GM06990 (cell line): ENCODE data around the gene TMEM151B.

Experiments used
- DNase-seq: peaks from one replicate; pipeline ENCODE4 v3.0.0-alpha.2; 2011; ENCODE audit not compliant: insufficient read length; ENCODE audit errors: extremely low read depth
- H3K27me3 ChIP-seq: replicated peaks from 2 replicates; pipeline ENCODE4 v1.6.0; 2011; ENCODE audit warnings: low read length; ENCODE audit not compliant: control insufficient read depth, insufficient read depth
- H3K36me3 ChIP-seq: 2 replicates; pipeline ENCODE4 v1.5.1; 2011; ENCODE audit warnings: low read length; ENCODE audit not compliant: control insufficient read depth, insufficient read depth
- H3K4me3 ChIP-seq: replicated peaks from 2 replicates; pipeline ENCODE4 v1.5.1; 2011; ENCODE audit warnings: low read depth, mild to moderate bottlenecking, control low read depth, low read length
- TF ChIP-seq, protein P1 (sequence below): IDR thresholded peaks from 2 replicates; pipeline ENCODE4 v1.5.1; 2011; ENCODE audit warnings: low read length, control low read depth, mild to moderate bottlenecking, inconsistent platforms; ENCODE audit not compliant: insufficient read depth, poor library complexity, severe bottlenecking

TMEM151B gene

DNA sequence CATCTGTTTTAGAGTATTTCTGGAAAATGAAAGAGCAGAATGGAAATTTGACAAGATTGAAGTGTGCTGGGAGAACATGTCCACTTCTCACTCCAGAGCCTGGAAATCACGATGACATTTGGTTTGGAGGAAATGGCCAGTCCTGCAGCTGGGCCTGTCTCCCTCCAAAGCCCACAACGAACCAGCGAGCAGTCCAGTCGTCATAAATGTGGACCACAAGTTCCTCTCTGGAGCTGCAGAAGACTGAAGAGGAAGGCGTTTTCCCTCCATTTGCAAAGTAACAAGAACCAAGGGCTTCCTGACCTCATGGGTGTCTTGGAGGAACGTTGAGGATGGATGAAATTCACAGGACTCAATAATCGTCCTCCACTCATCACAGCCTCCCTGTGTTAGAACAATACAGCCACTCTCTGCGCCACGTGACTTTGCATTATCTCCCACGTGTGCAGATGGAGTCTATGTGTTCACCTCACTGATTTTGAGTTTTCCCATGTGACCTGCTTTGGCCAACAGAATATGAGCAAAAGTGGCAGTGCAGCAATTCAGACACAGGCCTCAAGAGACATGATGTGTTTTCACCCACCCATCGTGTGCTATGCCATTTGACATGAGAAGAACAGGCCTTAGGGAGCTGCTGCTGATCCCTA, 63.1 kb downstream of the TMEM151B start:
- TF ChIP-seq, protein P1, sequence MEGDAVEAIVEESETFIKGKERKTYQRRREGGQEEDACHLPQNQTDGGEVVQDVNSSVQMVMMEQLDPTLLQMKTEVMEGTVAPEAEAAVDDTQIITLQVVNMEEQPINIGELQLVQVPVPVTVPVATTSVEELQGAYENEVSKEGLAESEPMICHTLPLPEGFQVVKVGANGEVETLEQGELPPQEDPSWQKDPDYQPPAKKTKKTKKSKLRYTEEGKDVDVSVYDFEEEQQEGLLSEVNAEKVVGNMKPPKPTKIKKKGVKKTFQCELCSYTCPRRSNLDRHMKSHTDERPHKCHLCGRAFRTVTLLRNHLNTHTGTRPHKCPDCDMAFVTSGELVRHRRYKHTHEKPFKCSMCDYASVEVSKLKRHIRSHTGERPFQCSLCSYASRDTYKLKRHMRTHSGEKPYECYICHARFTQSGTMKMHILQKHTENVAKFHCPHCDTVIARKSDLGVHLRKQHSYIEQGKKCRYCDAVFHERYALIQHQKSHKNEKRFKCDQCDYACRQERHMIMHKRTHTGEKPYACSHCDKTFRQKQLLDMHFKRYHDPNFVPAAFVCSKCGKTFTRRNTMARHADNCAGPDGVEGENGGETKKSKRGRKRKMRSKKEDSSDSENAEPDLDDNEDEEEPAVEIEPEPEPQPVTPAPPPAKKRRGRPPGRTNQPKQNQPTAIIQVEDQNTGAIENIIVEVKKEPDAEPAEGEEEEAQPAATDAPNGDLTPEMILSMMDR: no peak
- H3K36me3 ChIP-seq: no peaks in the 10 kb centered on the region
- DNase-seq: no peak
- no peaks in the 10 kb centered on the region; the same call in 1 of the 2 replicates for H3K27me3 ChIP-seq
- no peak overlapping the region for H3K4me3 ChIP-seq

DNA sequence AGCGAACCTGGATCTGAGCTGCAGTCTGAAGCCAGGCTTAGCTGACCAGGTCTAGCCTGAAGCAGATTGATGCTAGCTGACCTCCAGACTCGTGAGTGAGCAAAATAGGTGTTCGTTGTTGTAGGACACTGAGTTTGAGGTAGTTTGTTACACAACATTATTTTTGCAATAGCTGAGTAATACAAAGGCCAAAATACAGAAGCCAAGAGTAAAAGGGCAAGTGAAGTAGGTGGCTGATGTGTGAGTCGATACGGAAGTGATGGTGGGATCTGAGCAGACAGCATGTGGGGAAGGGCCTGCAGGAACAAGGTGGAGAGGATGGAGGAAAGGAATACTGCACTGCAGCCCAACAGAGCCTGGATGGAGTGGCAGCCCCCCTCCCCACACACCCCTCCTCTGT, 63.7 kb downstream of the TMEM151B start:
- H3K27me3 ChIP-seq: no peaks in the 10 kb centered on the region; the same call in 1 of the 2 replicates
- no peak for DNase-seq
- TF ChIP-seq, protein P1: no peak
- no peaks in the 10 kb centered on the region for H3K36me3 ChIP-seq
- H3K4me3 ChIP-seq: no peak overlapping the region

DNA sequence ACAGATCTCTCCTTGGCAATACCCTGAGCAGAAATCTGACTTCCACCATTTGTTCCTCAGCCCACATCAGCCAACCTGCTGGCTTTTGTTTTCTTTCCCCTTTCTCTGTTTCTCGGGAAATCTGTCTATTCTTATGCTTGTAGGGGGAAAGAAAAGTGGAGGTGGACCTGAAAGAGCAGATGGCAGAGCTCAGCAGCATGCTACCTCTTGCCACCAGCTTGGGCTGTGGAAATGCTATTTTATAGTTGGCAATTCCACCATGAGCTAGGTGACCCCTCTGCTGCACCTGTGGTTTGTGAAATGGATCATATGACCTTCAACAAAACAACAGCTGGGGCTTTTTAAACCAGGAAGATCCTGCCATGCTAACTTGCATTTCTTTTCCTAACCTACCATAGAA, 65.4 kb downstream of the TMEM151B start:
- TF ChIP-seq, protein P1: no peak
- H3K4me3 ChIP-seq: no peak overlapping the region
- H3K36me3 ChIP-seq: no peaks in the 10 kb centered on the region

DNA sequence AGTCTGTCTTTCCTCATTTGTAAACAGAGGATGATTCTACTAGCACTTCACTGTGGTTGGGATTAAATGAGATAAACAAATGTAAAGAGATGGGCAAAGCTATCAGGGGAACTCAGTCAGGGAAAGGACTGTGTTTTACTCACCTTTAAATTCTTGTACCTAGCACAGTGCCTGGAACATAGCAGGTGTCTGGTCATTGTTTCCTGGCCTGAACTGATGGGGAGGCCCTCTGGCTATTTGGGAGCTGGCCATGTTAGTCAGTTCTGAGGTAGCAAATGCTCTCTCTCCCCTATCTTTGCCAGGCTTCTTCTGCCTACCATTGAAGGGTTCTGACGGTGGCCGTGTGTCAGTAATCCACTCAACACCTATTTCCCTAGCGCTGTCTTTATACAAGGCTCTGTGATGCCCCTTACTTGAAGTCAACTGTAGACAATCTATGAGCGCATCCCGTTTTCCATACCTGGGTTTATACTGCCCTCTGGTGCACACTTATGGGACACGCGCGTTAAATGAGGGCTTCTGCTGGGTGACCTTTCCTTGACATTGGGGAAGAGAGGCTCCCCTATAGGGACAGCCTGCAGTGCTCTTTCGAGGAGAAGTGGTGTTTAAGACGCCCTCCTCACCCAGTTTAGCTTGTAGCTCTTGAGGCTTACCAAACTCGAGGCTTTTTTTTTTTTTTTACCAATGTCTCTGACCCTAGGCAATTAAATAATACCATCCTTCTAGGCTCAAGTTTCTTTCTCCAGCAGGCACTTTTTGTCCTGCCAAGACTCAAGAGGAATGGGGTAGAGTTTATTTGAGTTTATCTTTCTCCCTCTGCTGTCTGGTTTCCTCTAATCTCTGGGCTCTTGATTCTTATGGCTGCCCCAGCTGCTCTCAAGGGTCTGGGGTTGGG, 68.2 kb downstream of the TMEM151B start:
- Histone ChIP-seq H3K27me3 (no peaks in the 10 kb centered on the region; the same call in none of the 2 replicates), H3K36me3 (no peaks in the 10 kb centered on the region), H3K4me3 (no peak overlapping the region)
- TF ChIP-seq, protein P1: peak; percentile 65
- DNase-seq: peak; percentile 20

More for the DNA sequence above, 65.4 kb downstream of the TMEM151B start:
- H3K27me3 ChIP-seq: no peaks in the 10 kb centered on the region; the same call in 1 of the 2 replicates
- DNase-seq: no peak

DNA sequence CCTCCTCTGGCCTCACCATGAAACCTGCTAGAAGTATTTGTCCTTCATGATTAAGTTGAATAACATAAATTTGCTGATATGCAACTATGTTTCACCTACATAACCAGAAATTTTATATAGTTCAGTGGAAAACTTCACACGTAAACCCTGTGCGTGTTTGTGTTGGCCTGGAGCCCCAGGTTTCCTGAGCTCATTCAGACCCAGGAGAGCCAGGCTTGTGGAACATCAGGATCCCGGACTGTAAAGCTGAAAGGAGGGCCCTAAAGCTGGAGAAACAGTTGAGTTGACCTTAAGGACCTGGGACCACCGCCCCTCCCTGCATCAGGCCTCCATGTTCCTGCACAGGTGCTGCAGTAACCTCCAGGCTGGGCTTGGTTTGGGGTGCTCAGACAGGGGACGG, 69.1 kb downstream of the TMEM151B start:
- no peak for DNase-seq
- TF ChIP-seq, protein P1: no peak
- Histone ChIP-seq H3K36me3 (no peaks in the 10 kb centered on the region), H3K27me3 (no peaks in the 10 kb centered on the region; the same call in none of the 2 replicates), H3K4me3 (no peak overlapping the region)
